Measurements from ENCODE around the gene GAST.

The GAST gene

GRCh38 chr17:41758601-41759000 is 46.5 kb downstream of the GAST start:
- no peaks in the 10 kb centered on the region for H3K9me3 ChIP-seq (ENCODE audit: insufficient read depth, low read length)
- no peak overlapping the region for H2AFZ ChIP-seq (ENCODE audit: low read depth, low read length)
- H3K4me2 ChIP-seq (ENCODE audit: low read length), result no peak overlapping the region
- peaks cover 7% of the 10 kb centered on the region for H3K4me1 ChIP-seq (ENCODE audit: low read length)
- H3K4me3 ChIP-seq (ENCODE audit: low read length), result no peak overlapping the region
- no peaks in the 10 kb centered on the region for H3K79me2 ChIP-seq (ENCODE audit: low read length)
- no peaks in the 10 kb centered on the region for H3K36me3 ChIP-seq (replicated peaks; ENCODE audit: low read depth, low read length)
- no peak overlapping the region for H3K27ac ChIP-seq (ENCODE audit: low read length)
- H3K9ac ChIP-seq (ENCODE audit: low read length), result no peak overlapping the region
- no peaks in the 10 kb centered on the region for H3K27me3 ChIP-seq (ENCODE audit: low read depth, low read length)
- H4K20me1 ChIP-seq (ENCODE audit: insufficient read depth, low read length), result no peaks in the 10 kb centered on the region
- TF ChIP-seq CTCF (IDR thresholded peaks at IDR 0.05; ENCODE audit: low read depth, low read length) (no peak), EZH2phosphoT487 (IDR thresholded peaks at IDR 0.05; ENCODE audit: low read depth) (no peak)

GRCh38 chr17:41760878-41761277 is 48.7 kb downstream of the GAST start:
- Histone ChIP-seq H3K36me3 (replicated peaks; ENCODE audit: low read depth, low read length) (no peaks in the 10 kb centered on the region), H4K20me1 (ENCODE audit: insufficient read depth, low read length) (no peaks in the 10 kb centered on the region), H2AFZ (ENCODE audit: low read depth, low read length) (no peak overlapping the region)

GRCh38 chr17:41762391-41762790 is 50.3 kb downstream of the GAST start:
- H3K4me3 ChIP-seq (ENCODE audit: low read length), result no peak overlapping the region
- no peak overlapping the region for H3K27ac ChIP-seq (ENCODE audit: low read length)
- no peak overlapping the region for H3K4me2 ChIP-seq (ENCODE audit: low read length)
- H2AFZ ChIP-seq (ENCODE audit: low read depth, low read length), result no peak overlapping the region
- H3K79me2 ChIP-seq (ENCODE audit: low read length), result no peaks in the 10 kb centered on the region
- no peaks in the 10 kb centered on the region for H3K9me3 ChIP-seq (ENCODE audit: insufficient read depth, low read length)
- H4K20me1 ChIP-seq (ENCODE audit: insufficient read depth, low read length), result no peaks in the 10 kb centered on the region
- H3K27me3 ChIP-seq (ENCODE audit: low read depth, low read length), result no peaks in the 10 kb centered on the region
- no peak for TF ChIP-seq CTCF (IDR thresholded peaks at IDR 0.05; ENCODE audit: low read depth, low read length)
- TF ChIP-seq EZH2phosphoT487 (IDR thresholded peaks at IDR 0.05; ENCODE audit: low read depth), result no peak
- no peak overlapping the region for H3K9ac ChIP-seq (ENCODE audit: low read length)
- H3K4me1 ChIP-seq (ENCODE audit: low read length), result peaks cover 7% of the 10 kb centered on the region
- no peaks in the 10 kb centered on the region for H3K36me3 ChIP-seq (replicated peaks; ENCODE audit: low read depth, low read length)

More at GRCh38 chr17:41760878-41761277, 48.7 kb downstream of the GAST start:
- no peak overlapping the region; the same call in 1 of the 2 replicates for H3K4me2 ChIP-seq (ENCODE audit: low read length)
- no peak for TF ChIP-seq CTCF (IDR thresholded peaks at IDR 0.05; ENCODE audit: low read depth, low read length)
- TF ChIP-seq EZH2phosphoT487 (IDR thresholded peaks at IDR 0.05; ENCODE audit: low read depth), result no peak
- no peak overlapping the region for H3K9ac ChIP-seq (ENCODE audit: low read length)
- no peak overlapping the region for H3K27ac ChIP-seq (ENCODE audit: low read length)
- no peaks in the 10 kb centered on the region for H3K79me2 ChIP-seq (ENCODE audit: low read length)
- H3K27me3 ChIP-seq (ENCODE audit: low read depth, low read length), result no peaks in the 10 kb centered on the region
- H3K4me1 ChIP-seq (ENCODE audit: low read length), result peaks cover 7% of the 10 kb centered on the region
- no peak overlapping the region for H3K4me3 ChIP-seq (ENCODE audit: low read length)
- no peaks in the 10 kb centered on the region for H3K9me3 ChIP-seq (ENCODE audit: insufficient read depth, low read length)

- no peaks in the 10 kb centered on the region for H3K36me3 ChIP-seq (replicated peaks; ENCODE audit: low read depth, low read length)
- H3K79me2 ChIP-seq (ENCODE audit: low read length), result no peaks in the 10 kb centered on the region
- no peaks in the 10 kb centered on the region for H3K9me3 ChIP-seq (ENCODE audit: insufficient read depth, low read length)
- H3K9ac ChIP-seq (ENCODE audit: low read length), result no peak overlapping the region
- H3K4me1 ChIP-seq (ENCODE audit: low read length), result peaks cover 7% of the 10 kb centered on the region
- no peak overlapping the region for H3K4me3 ChIP-seq (ENCODE audit: low read length)
- no peaks in the 10 kb centered on the region for H3K27me3 ChIP-seq (ENCODE audit: low read depth, low read length)
- TF ChIP-seq CTCF (IDR thresholded peaks at IDR 0.05; ENCODE audit: low read depth, low read length) (no peak), EZH2phosphoT487 (IDR thresholded peaks at IDR 0.05; ENCODE audit: low read depth) (no peak)
- H3K27ac ChIP-seq (ENCODE audit: low read length), result no peak overlapping the region
- no peak overlapping the region for H2AFZ ChIP-seq (ENCODE audit: low read depth, low read length)
- H4K20me1 ChIP-seq (ENCODE audit: insufficient read depth, low read length), result no peaks in the 10 kb centered on the region
- H3K4me2 ChIP-seq (ENCODE audit: low read length), result no peak overlapping the region
These were observed 50.7 kb downstream of the GAST start for GRCh38 chr17:41762841-41763240.
